Measurements from ENCODE around the gene NR2F1-AS1.

- TF ChIP-seq CTCF (IDR thresholded peaks at IDR 0.05): no peak
- TF ChIP-seq ATF1 (CRISPR knock-in tag; IDR thresholded peaks at IDR 0.05): no peak
- no peak for TF ChIP-seq RELA (CRISPR knock-in tag; IDR thresholded peaks at IDR 0.05; ENCODE audit: borderline replicate concordance)
- TF ChIP-seq GABPB1 (CRISPR knock-in tag; IDR thresholded peaks at IDR 0.05): no peak
- TF ChIP-seq ZNF138 (CRISPR knock-in tag; conservative IDR thresholded peaks at IDR 0.05): no peak
- no peak for TF ChIP-seq USF1 (CRISPR knock-in tag; IDR thresholded peaks at IDR 0.05)
- TF ChIP-seq ATF2 (CRISPR knock-in tag; IDR thresholded peaks at IDR 0.05; ENCODE audit: borderline replicate concordance, low read depth): no peak
- no peak for TF ChIP-seq HMGXB4 (CRISPR knock-in tag; IDR thresholded peaks at IDR 0.05)
- TF ChIP-seq SMAD3 (CRISPR knock-in tag; IDR thresholded peaks at IDR 0.05; ENCODE audit: borderline replicate concordance): no peak
- TF ChIP-seq SP1 (CRISPR knock-in tag; conservative IDR thresholded peaks at IDR 0.05): no peak
- TF ChIP-seq ATF6 (CRISPR knock-in tag; IDR thresholded peaks at IDR 0.05): no peak
- no peak for TF ChIP-seq NFYB (CRISPR knock-in tag; conservative IDR thresholded peaks at IDR 0.05; ENCODE audit: low read depth)
These were observed 28.7 kb upstream of the NR2F1-AS1 start for GRCh38 chr5:93609762-93610161.
